ENCODE measurements around the gene SH3GL3.

- TF ChIP-seq CTCF (IDR thresholded peaks at IDR 0.05) (no peak), POLR2AphosphoS5 (IDR thresholded peaks at IDR 0.05) (no peak), POLR2A (IDR thresholded peaks at IDR 0.05) (no peak)
Observed at GRCh38 chr15:83449937-83450506, 2.9 kb downstream of the SH3GL3 start.
